Fibroblast of the aortic adventitia (primary cell): Measurements from ENCODE around the gene HIVEP2. TPM values are rescaled to one million over a fixed set of nuclear protein-coding genes. Genes with fewer than 3 reads are reported as not detected.

Experiments
- DNase-seq: peaks from one replicate; pipeline ENCODE4 v3.0.0-alpha.2; 2010; ENCODE audit warnings: low read depth
- H3K4me3 ChIP-seq: 2 replicates; pipeline ENCODE4 v1.5.1; 2011; ENCODE audit warnings: low read depth, mild to moderate bottlenecking, control low read depth, low read length, moderate library complexity
- CTCF ChIP-seq: IDR thresholded peaks from 2 replicates; pipeline ENCODE4 v1.5.1; 2011; ENCODE audit warnings: mild to moderate bottlenecking, low read length, control low read depth, inconsistent platforms; ENCODE audit not compliant: insufficient read depth
- total RNA-seq: library from RNA; depleted of rRNA; stranded (reverse); fragments of >200 nt; gene quantifications from 2 replicates; pipeline ENCODE4 v1.2.3, GENCODE V29; 2012; ENCODE audit warnings: low replicate concordance

The HIVEP2 gene
- total RNA-seq, 1 donor = 23.1 TPM

- no peak overlapping the region for H3K4me3 ChIP-seq
- DNase-seq = no peak
Observed at GRCh38 chr6:142853244-142854180, 91.5 kb downstream of the HIVEP2 start.

GRCh38 chr6:142851601-142852000, 93.4 kb downstream of the HIVEP2 start:
- TF ChIP-seq CTCF = no peak

More at GRCh38 chr6:142853244-142854180, 91.5 kb downstream of the HIVEP2 start:
- no peak for TF ChIP-seq CTCF

DNA sequence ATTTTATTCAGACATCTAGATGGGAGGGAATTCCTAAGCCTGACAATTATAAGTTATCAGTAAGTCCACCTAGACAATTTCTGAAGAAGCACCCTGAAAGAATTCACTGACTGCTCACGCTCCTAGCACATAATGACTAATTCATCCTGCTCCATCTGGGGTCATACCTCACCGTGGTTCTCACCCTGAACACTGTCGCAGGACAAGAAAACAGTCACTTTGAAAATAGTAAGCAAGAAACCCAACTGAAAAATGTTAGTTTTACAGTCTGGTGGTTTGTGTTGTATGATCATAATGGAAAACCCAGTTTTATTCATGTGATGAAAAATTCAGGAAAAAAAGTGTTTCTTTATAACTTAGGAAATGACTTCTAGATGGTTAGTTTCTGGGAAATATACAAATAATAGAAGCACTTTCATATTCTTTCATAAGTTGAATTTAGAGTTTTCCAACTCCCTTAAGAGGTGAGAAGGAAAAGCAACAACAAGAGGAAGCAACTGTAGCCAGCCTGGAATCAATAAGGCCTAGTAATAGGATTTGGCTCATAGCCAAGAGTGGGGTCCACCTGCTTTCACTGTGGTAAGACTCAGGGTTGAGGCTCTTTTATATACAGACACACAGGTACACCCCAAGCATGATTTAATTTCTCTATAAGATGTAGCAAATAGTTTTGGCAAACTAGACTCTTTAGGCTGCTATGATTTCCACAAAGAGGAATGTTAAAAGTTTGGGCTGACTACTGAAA, 94.1 kb downstream of the HIVEP2 start:
- no peak for TF ChIP-seq CTCF
- DNase-seq = no peak
- H3K4me3 ChIP-seq = no peak overlapping the region

More at GRCh38 chr6:142851601-142852000, 93.4 kb downstream of the HIVEP2 start:
- no peak overlapping the region for H3K4me3 ChIP-seq
- no peak for DNase-seq

DNA sequence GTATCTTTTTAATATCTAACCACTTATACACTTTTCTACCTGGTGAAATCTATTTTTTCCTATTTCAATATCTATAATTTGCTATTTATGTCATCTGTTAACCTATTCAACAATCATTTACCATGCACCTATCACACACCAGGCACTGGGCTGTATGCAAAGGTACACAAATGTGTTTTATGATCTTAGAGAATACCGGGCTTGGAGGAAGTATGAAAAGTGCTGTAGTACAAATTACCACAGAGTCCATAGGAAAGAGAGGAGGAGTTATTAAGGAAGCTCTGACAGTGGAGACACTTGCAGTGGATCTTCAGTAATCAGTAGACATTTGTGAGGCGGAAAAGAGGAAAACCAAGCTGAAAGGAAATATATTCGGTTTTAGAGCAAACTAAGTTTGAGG, 96.0 kb downstream of the HIVEP2 start:
- no peak overlapping the region for H3K4me3 ChIP-seq
- no peak for TF ChIP-seq CTCF
- DNase-seq = no peak

DNA sequence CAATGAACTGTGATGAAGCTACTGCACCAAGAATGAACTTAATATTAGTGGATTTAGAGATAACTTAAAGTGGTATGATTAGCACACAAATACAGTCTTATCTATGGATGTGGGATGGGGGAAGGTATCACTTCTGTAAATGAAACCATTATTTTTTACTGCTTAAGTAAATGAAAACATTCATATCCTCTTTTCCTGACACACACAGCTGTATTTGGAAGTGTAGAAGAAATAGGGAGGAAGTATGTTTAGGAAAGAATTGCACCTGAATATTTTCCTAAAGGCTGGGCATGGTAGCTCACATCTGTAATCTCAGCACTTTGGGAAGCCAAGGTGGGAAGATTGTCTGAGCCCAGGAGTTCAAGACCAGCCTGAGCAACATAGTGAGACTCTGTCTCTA, 96.8 kb downstream of the HIVEP2 start:
- DNase-seq = no peak
- TF ChIP-seq CTCF = no peak
- H3K4me3 ChIP-seq = no peak overlapping the region

DNA sequence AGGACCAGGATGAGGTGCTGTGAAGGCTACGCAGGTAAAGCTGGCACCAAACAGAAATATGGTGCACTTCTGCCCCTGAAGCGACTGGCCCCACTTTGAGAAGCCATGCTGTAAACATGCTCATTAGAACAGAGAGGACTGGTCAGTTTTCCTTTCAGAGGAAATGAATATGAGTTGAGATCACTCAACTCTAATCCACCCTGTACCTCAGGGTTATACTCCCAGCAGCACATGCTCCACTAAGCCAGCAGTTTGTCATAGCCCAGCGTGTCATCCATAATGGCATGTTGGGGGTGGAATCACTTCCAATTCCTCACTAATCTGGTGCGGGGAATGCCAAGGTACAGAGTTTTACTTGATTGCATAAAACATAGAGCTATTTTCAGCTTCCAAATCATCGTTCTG, 98.1 kb downstream of the HIVEP2 start:
- DNase-seq = peak; percentile 88
- TF ChIP-seq CTCF = no peak
- H3K4me3 ChIP-seq = peak overlapping the region; percentile 32
